Activated naive CD4-positive, alpha-beta T cell treated with anti-CD3 and anti-CD28 coated beads, Interleukin-2, amount 10 ng/mL, durations not matched to agents 7 days and 5 days (primary cell): Measurements from ENCODE around the gene PRAMEF25.
"Not testable (repeated sequence)": the region's sequence is repeated elsewhere in the genome, so short reads cannot be mapped to it uniquely, and the experiment has no call there.

Source experiments
- CTCF ChIA-PET: fragments of 350-600 bp; sonication (Branson Sonifier 250); formaldehyde crosslinking; loops from one replicate; lab custom pipeline; 2021; ENCODE audit warnings: antibody characterized with exemption; lab: Charles Lee
- DNase-seq: peaks from one replicate; pipeline ENCODE4 v3.0.0-alpha.2; 2020
- H3K27ac Mint-ChIP-seq: one replicate; pipeline ENCODE4 v1.8.0; 2021; ENCODE audit warnings: mild to moderate bottlenecking, moderate library complexity, mixed read lengths
- H3K27me3 Mint-ChIP-seq: one replicate; pipeline ENCODE4 v1.8.0; 2021; ENCODE audit warnings: mild to moderate bottlenecking, mixed read lengths
- H3K36me3 Mint-ChIP-seq: one replicate; pipeline ENCODE4 v1.8.0; 2021; ENCODE audit warnings: mixed read lengths
- H3K4me1 Mint-ChIP-seq: one replicate; pipeline ENCODE4 v1.8.0; 2021; ENCODE audit warnings: mixed read lengths
- H3K4me3 Mint-ChIP-seq: one replicate; pipeline ENCODE4 v1.8.0; 2021; ENCODE audit warnings: mild to moderate bottlenecking, moderate library complexity, mixed read lengths
- H3K9me3 Mint-ChIP-seq: one replicate; pipeline ENCODE4 v1.8.0; 2021; ENCODE audit warnings: mixed read lengths

The PRAMEF25 gene

DNA sequence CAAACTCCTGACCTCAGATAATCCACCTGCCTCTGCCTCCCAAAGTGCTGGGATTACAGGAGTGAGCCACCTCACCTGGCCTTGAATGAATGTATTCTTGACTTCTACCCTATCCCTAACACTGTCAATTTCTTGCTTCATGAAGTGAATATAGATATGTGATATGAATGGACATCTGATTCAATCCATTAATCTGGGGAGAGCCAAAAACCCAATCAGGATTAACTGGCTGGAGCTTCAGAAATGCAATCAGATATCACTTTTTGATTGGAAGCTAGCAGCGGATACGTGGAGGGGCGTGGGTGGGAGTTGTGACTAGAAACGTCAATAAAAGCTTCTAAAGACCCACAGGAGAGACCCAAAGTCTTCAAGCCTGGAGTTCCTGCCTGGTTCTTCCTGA lies at the start of gene PRAMEF25:
Gene PRAMEF25, plus strand, starts transcription at position 301 of the 400 bp plus-strand sequence. CDS start 2,920 bp downstream, outside the sequence.
- H3K27me3 Mint-ChIP-seq, H3K36me3 Mint-ChIP-seq, H3K9me3 Mint-ChIP-seq, H3K4me3 Mint-ChIP-seq, CTCF ChIA-PET, H3K27ac Mint-ChIP-seq, H3K4me1 Mint-ChIP-seq, DNase-seq: not testable (repeated sequence)

DNA sequence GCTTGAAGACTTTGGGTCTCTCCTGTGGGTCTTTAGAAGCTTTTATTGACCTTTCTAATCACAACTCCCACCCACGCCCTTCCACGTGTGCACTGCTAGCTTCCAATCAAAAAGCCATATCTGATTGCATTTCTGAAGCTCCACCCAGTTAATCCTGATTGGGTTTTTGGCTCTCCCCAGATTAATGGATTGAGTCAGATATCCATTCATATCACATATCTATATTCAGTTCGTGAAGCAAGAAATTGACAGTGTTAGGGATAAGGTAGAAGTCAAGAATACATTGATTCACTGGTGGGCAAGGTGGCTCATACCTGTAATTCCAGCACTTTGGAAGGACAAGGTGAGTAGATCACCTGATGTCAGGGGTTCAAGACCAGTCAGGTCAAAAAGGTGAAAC lies 14.1 kb upstream of the PRAMEF25 start, which contains the start of gene PRAMEF27:
Gene PRAMEF27, minus strand, starts transcription at position 101 of the 400 bp plus-strand sequence. CDS start 2,916 bp downstream, outside the sequence.
- H3K9me3 Mint-ChIP-seq, H3K27me3 Mint-ChIP-seq, H3K4me3 Mint-ChIP-seq, H3K27ac Mint-ChIP-seq, H3K4me1 Mint-ChIP-seq, DNase-seq, CTCF ChIA-PET, H3K36me3 Mint-ChIP-seq: not testable (repeated sequence)

DNA sequence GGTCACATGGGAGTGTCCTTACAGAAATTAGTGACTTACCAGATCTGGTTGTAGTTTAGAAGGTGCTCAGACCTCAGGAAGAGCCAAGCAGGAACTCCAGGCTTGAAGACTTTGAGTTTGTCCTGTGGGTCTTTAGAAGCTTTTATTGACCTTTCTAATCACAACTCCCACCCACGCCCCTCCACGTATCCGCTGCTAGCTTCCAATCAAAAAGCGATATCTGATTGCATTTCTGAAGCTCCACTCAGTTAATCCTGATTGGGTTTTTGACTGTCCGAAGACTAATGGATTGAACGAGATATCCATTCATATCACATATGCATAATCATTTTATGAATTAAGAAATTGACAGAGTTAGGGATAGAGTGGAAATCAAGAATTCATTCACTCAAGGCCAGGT lies 46.2 kb downstream of the PRAMEF25 start, which contains the start of gene HNRNPCL2:
Gene HNRNPCL2, minus strand, starts transcription at position 101 of the 400 bp plus-strand sequence. CDS start 454 bp downstream, outside the sequence.
- H3K27ac Mint-ChIP-seq, CTCF ChIA-PET, H3K27me3 Mint-ChIP-seq, H3K9me3 Mint-ChIP-seq, H3K4me1 Mint-ChIP-seq, H3K4me3 Mint-ChIP-seq, H3K36me3 Mint-ChIP-seq, DNase-seq: not testable (repeated sequence)
